PFSK-1 (cell line): ENCODE results near the gene SLC44A3.

Experiments used
- FOXP2 ChIP-seq: optimal IDR thresholded peaks from 2 replicates; pipeline ENCODE3; 2011; ENCODE audit warnings: borderline replicate concordance, control low read depth, inconsistent platforms; ENCODE audit not compliant: insufficient read depth; ENCODE audit errors: extremely low read length, extremely low read depth
- POLR2AphosphoS5 ChIP-seq: IDR thresholded peaks from 2 replicates; pipeline ENCODE4 v1.6.1; 2012; ENCODE audit warnings: low read depth, mild to moderate bottlenecking, control low read depth, low read length, moderate library complexity
- REST ChIP-seq, 2 experiments: IDR thresholded peaks; 2 replicates each; pipeline versions ENCODE4 v1.6.1 to v1.8.0; 2011 to 2012; ENCODE audit warnings: low read depth in 2 of 2, low read length in 2 of 2, control low read depth in 1 of 2, inconsistent platforms in 1 of 2, mild to moderate bottlenecking in 1 of 2, moderate library complexity in 1 of 2; ENCODE audit not compliant: insufficient read depth in 1 of 2
- SIN3A ChIP-seq: IDR thresholded peaks from 2 replicates; pipeline ENCODE4 v1.6.1; 2012; ENCODE audit warnings: mild to moderate bottlenecking, low read length, moderate library complexity, borderline replicate concordance; ENCODE audit not compliant: insufficient read depth
- TAF1 ChIP-seq: IDR thresholded peaks from 2 replicates; pipeline ENCODE4 v1.6.1; 2012; ENCODE audit warnings: low read length, control low read depth, borderline replicate concordance; ENCODE audit not compliant: insufficient read depth

Gene SLC44A3

GRCh38 chr1:94925004-94925403 is 104.8 kb downstream of the SLC44A3 start:
- no peak for TF ChIP-seq SIN3A
- no peak for TF ChIP-seq POLR2AphosphoS5

DNA sequence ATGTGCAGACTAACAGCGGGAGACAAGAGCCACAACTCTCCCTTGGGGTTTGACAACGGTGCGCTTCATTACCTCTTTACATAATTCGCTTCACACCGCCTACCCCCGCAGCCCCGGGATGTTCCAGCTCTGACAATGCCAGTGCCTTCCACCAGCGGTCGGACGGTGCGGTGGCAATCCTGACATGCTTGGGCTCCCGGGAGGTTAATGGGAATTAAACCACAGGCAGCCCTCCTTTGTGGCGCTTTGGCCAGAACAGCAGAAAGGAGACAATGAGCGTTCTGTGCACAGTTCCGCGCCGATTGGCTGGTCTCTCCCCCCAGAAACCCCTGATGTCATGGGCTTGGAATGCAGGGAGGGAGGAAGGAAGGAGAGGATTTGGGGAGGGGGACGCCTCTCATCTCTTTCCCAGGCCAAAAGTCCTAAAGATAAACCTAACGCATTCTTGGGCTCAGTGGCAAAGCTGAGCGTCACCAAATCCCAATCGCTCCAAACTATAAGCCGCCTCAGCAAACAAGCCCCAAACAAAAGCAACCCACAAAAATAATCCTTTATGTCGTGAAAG is 105.5 kb downstream of the SLC44A3 start:
- TF ChIP-seq POLR2AphosphoS5 (no peak), TAF1 (no peak), REST (IDR thresholded peaks at IDR 0.05; ENCODE audit: insufficient read depth in 1 of 2, low read depth in 2 of 2, low read length in 2 of 2) (no peak), SIN3A (no peak), FOXP2 (no peak)

DNA sequence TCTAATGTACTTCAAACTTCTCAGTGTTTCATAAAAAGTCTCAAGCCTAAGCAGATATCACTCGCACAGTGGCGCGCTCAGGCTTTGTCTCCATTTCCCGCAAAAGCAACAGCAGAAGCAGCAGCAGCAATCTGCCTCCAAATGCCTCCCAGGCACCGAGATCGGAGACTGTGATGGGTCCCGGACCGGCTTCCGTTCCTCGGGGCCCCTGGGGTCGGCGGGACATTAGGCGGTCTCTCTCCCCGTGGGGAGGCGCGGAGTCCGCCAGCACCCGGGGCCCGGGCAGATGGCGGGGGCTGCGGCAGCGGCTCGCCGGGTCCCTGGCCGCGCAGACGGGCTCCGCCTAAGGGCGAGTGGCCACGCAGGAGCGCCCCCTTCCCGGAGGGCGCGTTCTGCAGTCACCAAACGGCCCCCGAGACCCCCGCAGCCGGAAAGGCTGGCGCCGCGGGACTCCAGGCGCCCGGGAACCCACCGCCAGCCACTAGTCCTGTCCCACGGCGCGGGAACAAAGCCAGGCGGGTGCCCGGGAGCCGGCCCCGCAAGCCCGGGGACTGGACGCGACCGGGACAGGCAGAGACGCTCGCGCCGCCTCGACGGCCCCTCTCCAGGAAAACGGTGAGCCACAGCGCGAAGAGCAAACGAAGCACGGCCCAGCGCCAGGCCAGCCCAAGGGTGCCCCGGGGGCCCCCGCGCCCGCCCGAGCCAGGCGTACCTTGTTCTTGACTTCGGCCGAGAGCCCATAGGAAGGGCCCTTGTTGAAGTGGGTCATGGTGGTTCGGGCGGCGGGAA is 106.2 kb downstream of the SLC44A3 start:
- TF ChIP-seq FOXP2: no peak
- no peak for TF ChIP-seq SIN3A
- no peak for TF ChIP-seq REST (IDR thresholded peaks at IDR 0.05; ENCODE audit: insufficient read depth in 1 of 2, low read depth in 2 of 2, low read length in 2 of 2)
- TF ChIP-seq TAF1: no peak
- no peak for TF ChIP-seq POLR2AphosphoS5

- TF ChIP-seq FOXP2 (no peak), TAF1 (no peak), REST (IDR thresholded peaks at IDR 0.05; ENCODE audit: insufficient read depth in 1 of 2, low read depth in 2 of 2, low read length in 2 of 2) (no peak), POLR2AphosphoS5 (no peak), SIN3A (no peak)
These were observed 106.8 kb downstream of the SLC44A3 start, which contains the start of gene CNN3 for GRCh38 chr1:94926915-94927404. CNN3 (minus strand) TSS chr1:94927110; CDS start chr1:94926894, 216 bp downstream.

GRCh38 chr1:94927405-94928175 is 107.4 kb downstream of the SLC44A3 start:
- TF ChIP-seq POLR2AphosphoS5 (no peak), TAF1 (no peak), FOXP2 (no peak), REST (IDR thresholded peaks at IDR 0.05; ENCODE audit: insufficient read depth in 1 of 2, low read depth in 2 of 2, low read length in 2 of 2) (no peak), SIN3A (no peak)
